GM19372 (cell line): ENCODE results near the gene OSGEP.

ENCODE experiments used
- ATAC-seq: cut with Tn5 transposase; IDR thresholded peaks from one replicate; pipeline ENCODE4 v1.9.1; 2021; ENCODE audit warnings: mild to moderate bottlenecking, low read depth, moderate library complexity; ENCODE audit not compliant: unreplicated experiment

The OSGEP gene

DNA sequence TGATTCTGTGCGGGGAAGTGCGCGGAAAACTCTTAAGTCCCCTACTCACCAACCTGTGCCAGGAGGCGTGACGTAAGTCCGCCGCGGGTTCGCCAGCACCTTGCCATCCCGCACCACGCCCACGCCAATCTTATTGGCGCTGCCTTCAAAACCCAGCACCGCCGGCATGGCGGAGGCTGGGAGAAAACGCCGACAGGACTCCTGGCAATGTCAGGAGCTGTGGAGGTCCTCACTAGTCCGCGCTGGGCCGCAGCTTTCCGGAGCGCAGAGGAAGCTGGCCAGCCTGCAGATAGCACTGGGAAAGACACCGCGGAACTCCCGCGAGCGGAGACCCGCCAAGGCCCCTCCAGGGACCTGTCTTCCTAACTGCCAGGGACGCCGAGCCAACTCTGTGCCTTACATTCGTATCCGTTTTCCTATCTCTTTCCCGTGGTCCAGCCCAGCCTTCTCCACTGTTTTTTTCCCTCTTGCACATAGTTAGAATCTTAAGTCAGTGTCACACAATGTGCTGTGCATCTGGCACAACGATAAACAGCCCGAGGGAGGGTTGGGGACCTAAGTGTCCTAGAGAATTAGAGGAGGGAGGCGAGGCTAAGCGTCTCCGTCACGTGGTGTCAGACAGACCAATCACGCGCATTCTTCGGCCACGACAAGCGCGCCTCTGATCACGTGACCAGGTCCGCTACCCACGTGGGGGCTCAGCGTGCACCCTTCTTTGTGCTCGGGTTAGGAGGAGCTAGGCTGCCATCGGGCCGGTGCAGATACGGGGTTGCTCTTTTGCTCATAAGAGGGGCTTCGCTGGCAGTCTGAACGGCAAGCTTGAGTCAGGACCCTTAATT is at the start of gene OSGEP, which contains the start of gene APEX1:
Gene OSGEP (minus strand): TSS at position 297 of the 839 bp plus-strand sequence. CDS start 129 bp downstream, at position 168.
Gene APEX1 (plus strand): TSS at position 711 of the 839 bp plus-strand sequence. CDS start 420 bp downstream, outside the sequence.
- ATAC-seq = peak; percentile 82

DNA sequence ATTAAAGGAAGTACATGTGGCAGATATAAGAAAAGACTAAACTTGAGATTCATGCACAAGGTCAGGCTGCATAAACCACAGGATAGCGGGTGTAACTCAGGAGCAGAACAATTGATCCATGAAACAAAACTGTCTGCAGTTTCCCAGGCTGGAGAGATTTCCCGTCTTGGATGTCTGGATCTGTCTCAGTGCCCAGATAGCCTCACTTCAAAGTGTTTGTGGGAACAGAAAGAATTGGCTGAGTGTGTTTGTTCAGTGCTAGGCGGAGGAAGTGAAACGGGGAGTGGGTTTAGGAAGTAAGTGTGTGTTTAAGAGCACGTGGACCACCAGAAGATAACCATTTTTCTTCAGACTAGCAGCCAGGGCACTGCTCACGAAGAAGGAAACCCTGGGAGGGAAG is 49.3 kb upstream of the OSGEP start:
- ATAC-seq = no peak

DNA sequence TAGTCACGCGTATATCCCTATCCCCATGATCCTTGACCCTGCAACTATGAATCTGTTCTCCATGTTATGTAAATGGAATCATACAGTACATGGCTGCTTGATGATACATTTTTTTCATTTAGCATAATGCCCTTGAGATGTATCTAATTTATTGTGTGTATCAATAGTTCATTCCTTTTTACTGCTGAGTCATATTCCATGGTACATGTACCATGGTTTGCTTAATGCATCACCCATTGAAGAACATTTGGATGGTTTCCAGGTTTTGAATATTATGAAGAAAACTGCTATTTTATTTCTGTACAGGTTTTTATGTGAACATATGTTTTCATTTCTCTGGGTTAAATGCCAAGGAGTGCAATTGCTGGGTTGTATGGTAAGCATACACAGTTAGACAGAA is 46.7 kb upstream of the OSGEP start:
- ATAC-seq = no peak

DNA sequence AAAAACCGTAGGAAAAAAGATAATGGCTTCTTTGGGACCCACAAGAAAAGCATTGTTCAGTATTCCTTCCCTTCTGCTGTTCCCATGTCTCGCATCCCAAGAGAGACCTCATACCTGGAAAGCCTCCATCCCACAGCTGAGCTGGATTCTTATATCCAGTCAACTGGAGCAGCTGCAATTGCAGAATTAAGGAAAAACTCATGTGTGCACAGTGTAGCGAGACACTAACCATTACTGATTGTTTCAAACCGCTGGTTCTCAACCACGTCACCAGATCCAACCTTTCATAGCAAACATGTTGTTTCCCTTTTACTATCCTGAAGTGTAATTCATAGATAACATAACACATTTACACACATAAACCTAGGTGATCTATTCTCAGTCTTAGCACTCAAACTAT is 45.3 kb upstream of the OSGEP start:
- ATAC-seq = no peak

GRCh38 chr14:20499108-20499507 is 44.5 kb upstream of the OSGEP start:
- ATAC-seq = no peak

DNA sequence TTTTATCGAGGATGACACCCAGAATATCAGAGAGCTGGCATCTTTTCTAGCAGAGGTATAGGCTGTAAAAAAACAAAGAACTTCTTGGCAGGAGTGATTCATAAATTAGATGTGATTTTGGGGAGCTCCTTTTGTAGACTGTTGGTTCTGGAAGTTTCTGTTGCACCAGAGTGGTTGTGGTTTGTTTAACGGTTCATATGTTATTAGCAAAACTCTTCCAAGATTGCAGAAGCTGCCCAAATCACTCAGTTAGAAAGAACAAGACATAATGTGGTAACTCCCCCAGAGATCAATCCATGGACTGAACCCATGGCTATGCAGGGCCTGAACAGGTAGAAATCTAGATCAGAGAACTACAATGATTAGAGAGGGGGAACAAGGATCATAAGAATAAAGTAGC is 44.0 kb upstream of the OSGEP start:
- ATAC-seq = no peak

- no peak for ATAC-seq
Measured at GRCh38 chr14:20494935-20495766, 40.5 kb upstream of the OSGEP start.

DNA sequence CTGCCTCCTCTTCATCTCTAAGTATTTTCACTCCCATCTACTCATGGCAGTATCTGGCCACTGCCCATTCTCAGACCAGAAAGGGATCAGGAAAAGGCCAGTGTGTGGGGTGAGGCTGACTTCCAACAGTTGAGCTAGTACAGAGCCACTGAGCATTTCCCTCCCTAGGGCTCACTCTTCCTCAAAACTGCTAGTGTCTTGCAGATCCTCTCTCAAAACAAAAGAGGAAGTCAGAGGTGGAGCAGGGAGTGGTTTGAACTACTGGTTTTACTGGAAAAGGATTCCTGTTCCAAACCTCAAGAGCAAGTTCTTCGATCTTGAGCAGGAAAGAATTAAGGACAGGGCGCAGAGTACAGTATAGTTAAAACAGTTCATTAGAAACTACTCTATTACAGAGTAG is 39.0 kb upstream of the OSGEP start:
- no peak for ATAC-seq

DNA sequence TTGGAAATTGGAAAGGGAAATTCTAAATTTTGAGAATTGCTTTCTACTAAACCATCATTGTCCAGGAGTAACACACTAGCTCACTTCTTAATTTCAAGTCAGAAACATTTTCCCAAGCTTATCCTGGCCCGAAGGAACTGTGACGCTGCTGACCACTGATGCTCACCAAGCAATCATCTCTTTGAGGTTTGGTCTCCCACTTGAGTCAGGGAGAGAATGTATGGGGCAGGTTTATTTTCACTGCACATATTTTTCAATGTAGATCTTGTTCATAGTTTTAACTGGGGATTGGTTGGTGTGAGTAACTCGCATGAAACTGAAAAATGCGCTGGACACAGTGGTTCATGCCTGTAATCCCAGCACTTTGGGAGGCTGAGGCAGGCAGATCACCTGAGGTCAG is 37.9 kb upstream of the OSGEP start:
- no peak for ATAC-seq

- ATAC-seq = no peak
Measured at GRCh38 chr14:20490563-20490962, 36.0 kb upstream of the OSGEP start.

GRCh38 chr14:20489093-20489994 is 34.7 kb upstream of the OSGEP start:
- no peak for ATAC-seq

GRCh38 chr14:20487396-20487725 is 32.7 kb upstream of the OSGEP start:
- ATAC-seq = no peak

- ATAC-seq = no peak
Measured at GRCh38 chr14:20486684-20487395, 32.2 kb upstream of the OSGEP start.

DNA sequence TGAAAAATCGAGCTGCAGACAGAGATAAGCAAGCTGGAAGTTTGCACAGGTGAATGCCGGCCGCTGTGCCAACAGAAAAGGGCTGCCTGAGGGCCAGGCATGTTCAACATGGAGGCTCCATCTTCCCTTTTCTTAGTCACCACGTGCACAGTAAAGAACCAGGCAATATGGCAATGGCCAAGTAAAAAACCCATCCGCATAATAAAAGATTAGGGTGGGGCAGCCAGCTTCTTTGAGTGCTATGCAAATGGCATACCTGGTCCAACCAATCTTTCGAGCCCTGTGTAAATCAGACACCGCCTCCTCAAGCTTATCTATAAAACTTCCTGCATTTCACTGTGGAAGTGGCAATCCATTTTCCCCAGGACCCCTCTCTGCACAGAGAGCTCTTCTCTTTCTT is 31.3 kb upstream of the OSGEP start:
- no peak for ATAC-seq

GRCh38 chr14:20482382-20482781 is 27.8 kb upstream of the OSGEP start:
- ATAC-seq = no peak

DNA sequence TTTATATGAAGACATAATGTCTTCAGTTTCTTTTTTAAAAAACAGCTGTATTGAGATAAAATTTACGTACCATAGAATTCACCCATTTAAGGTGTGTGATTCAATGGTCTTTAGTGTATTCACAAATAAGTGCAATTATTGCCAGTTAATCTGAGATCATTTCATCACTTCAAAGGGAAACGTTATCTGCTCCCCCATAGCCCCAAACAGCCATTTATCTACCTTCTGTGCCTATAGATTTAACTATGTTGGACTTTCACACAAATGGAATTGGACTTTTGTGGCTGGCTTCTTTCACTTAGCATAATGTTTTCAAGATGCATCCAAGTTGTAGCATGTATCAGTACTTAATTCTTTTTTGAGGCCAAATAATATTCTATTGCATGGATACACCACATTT is 24.3 kb upstream of the OSGEP start:
- no peak for ATAC-seq

GRCh38 chr14:20477211-20477876 is 22.7 kb upstream of the OSGEP start:
- ATAC-seq = no peak

DNA sequence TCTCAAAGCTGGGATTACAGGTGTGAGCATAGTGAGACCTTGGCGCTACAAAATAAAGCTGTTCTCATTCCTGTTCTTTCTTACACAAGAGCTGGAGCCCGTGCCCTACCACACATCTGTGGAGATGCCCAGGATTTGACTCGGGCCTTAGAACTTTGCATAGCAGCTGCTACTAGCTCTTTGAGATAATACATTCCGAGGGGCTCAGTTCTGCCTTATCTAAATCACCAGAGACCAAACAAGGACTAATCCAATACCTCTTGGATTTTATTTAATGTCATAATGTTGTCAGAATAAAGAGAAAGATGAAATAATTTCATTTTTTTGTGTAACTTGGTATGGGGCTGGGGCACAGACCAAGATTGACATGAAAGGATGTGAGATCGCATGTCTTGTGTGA is 22.2 kb upstream of the OSGEP start:
- no peak for ATAC-seq

DNA sequence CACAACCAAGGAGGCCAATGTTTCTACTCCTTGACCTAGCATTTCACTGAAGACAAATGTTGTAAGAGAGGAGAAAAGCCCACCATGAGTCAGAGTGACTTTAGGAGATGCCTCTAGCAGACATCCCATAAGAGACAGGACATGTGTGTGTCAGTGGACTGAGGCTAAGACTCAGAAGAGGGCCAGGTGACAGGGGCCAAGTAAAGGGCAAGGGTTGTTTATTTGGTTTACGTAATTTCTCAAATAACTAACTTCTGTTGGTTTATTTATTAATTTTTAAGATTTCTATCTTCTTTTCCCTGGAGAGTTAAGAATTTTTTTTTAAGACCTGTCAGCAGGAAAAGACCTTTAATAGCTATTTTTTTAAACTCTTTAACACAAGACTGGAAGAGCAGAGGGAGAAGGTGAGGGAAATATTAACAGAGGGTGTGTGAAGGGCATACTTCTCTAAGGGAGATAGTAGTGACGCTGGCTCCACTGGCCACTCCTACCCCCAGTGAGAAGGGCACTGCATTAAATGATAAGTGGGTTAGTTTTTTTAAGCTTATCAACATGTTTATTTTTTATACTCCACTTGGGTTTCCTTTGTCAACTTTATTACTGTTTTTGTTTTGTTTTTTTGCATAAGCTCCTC is 18.0 kb upstream of the OSGEP start:
- no peak for ATAC-seq
